ENCODE results near the gene ALDH3B1.

- TF ChIP-seq, protein P1, sequence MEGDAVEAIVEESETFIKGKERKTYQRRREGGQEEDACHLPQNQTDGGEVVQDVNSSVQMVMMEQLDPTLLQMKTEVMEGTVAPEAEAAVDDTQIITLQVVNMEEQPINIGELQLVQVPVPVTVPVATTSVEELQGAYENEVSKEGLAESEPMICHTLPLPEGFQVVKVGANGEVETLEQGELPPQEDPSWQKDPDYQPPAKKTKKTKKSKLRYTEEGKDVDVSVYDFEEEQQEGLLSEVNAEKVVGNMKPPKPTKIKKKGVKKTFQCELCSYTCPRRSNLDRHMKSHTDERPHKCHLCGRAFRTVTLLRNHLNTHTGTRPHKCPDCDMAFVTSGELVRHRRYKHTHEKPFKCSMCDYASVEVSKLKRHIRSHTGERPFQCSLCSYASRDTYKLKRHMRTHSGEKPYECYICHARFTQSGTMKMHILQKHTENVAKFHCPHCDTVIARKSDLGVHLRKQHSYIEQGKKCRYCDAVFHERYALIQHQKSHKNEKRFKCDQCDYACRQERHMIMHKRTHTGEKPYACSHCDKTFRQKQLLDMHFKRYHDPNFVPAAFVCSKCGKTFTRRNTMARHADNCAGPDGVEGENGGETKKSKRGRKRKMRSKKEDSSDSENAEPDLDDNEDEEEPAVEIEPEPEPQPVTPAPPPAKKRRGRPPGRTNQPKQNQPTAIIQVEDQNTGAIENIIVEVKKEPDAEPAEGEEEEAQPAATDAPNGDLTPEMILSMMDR (IDR thresholded peaks at IDR 0.05): no peak
- TF ChIP-seq ZFX (IDR thresholded peaks at IDR 0.05; ENCODE audit: borderline replicate concordance): no peak
Measured at GRCh38 chr11:68027667-68028066, 17.5 kb downstream of the ALDH3B1 start.
